GM12892 (cell line): ENCODE results near the gene PCID2.

Experiments used
- POLR2A ChIP-seq: IDR thresholded peaks from 2 replicates; pipeline ENCODE4 v1.6.1; 2011; ENCODE audit warnings: low read depth, low read length, control low read depth
- POLR2AphosphoS5 ChIP-seq: IDR thresholded peaks from 2 replicates; pipeline ENCODE4 v1.6.1; 2011; ENCODE audit warnings: low read depth, low read length, control low read depth

DNA sequence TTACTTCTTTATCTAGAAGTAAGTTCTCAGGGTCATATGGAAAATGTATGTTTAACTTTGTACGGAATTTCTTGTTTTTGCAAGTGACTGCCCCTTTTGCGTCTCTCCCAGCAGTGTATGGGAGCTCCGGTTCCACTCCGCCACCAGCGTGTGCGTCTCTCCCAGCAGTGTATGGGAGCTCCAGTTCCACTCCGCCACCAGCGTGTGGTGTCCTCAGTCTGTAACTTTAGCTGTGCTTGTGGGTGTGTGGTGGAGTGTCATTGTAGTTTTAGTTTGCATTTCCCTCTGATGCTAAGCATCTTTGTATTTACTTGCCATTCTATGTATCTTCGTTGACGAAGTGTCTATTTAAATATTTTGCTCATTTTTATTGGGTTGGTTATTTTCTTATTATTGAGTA, 3.3 kb upstream of the PCID2 start:
- TF ChIP-seq POLR2A, result no peak
- TF ChIP-seq POLR2AphosphoS5, result no peak
